HEK293 (cell line): ENCODE measurements around the gene UBE2G2.

Experiments used
- CTCF ChIA-PET: fragments of 350-600 bp; formaldehyde crosslinking; extraction: SDS; loops from one replicate; lab custom pipeline; 2021; ENCODE audit warnings: antibody characterized with exemption; lab: Yijun Ruan, JAX
- POLR2A ChIA-PET: fragments of 300-600 bp; formaldehyde crosslinking; extraction: SDS; loops from one replicate; lab custom pipeline; 2020; ENCODE audit warnings: antibody characterized with exemption, inconsistent platforms; lab: Yijun Ruan, JAX
- H3K27ac ChIP-seq: fragments of 200-500 bp; sonication (Bioruptor generic); 2 replicates; pipeline ENCODE4 v1.5.1; 2014; ENCODE audit warnings: low read depth, low read length, control low read depth, inconsistent platforms; ENCODE audit errors: extremely low read depth
- H3K36me3 ChIP-seq, 2 experiments: fragments of 200-500 bp in 1 of 2; sonication (Bioruptor generic) in 1 of 2; 1 replicate in 1 of 2; 2 replicates in 1 of 2; pipeline ENCODE4 v1.5.1; 2014 to 2017; ENCODE audit warnings: inconsistent platforms in 2 of 2, low read length in 2 of 2; ENCODE audit not compliant: control insufficient read depth in 2 of 2, insufficient read depth in 1 of 2
- H3K4me1 ChIP-seq: fragments of 200-500 bp; sonication (Bioruptor generic); 2 replicates; pipeline ENCODE4 v1.5.1; 2014; ENCODE audit warnings: mild to moderate bottlenecking, low read length, inconsistent platforms; ENCODE audit not compliant: control insufficient read depth, insufficient read depth
- H3K4me3 ChIP-seq: 2 replicates; pipeline ENCODE4 v1.5.1; 2011; ENCODE audit warnings: low read depth, mild to moderate bottlenecking, control low read depth, low read length, moderate library complexity
- H3K9me3 ChIP-seq: fragments of 200-500 bp; sonication (Bioruptor generic); 2 replicates; pipeline ENCODE4 v1.5.1; 2014; ENCODE audit warnings: low read depth, low read length, inconsistent platforms; ENCODE audit not compliant: control insufficient read depth, insufficient read depth
- BCL11A ChIP-seq: fragments of 450-650 bp; formaldehyde crosslinking; IDR thresholded peaks from 2 replicates; pipeline ENCODE4 v1.5.1; 2016; ENCODE audit warnings: low read depth, missing biosample characterization, missing genetic modification characterization
- IKZF3 ChIP-seq: fragments of 450-650 bp; IDR thresholded peaks from 2 replicates; pipeline ENCODE4 v1.5.0; 2018; ENCODE audit warnings: missing biosample characterization, mild to moderate bottlenecking, missing genetic modification characterization, moderate library complexity
- ZBTB17 ChIP-seq: fragments of 450-650 bp; formaldehyde crosslinking; IDR thresholded peaks from 2 replicates; pipeline ENCODE4 v1.5.1; 2016; ENCODE audit warnings: missing biosample characterization, missing genetic modification characterization
- ZBTB20 ChIP-seq: fragments of 450-650 bp; formaldehyde crosslinking; IDR thresholded peaks from 2 replicates; pipeline ENCODE4 v1.5.1; 2016; ENCODE audit warnings: missing biosample characterization, missing genetic modification characterization
- ZFP69B ChIP-seq: fragments of 450-650 bp; formaldehyde crosslinking; IDR thresholded peaks from 2 replicates; pipeline ENCODE4 v1.5.1; 2016; ENCODE audit warnings: missing biosample characterization, missing genetic modification characterization
- ZNF133 ChIP-seq: fragments of 450-650 bp; formaldehyde crosslinking; IDR thresholded peaks from 2 replicates; pipeline ENCODE4 v1.5.1; 2016; ENCODE audit warnings: missing biosample characterization, missing genetic modification characterization
- ZNF157 ChIP-seq: fragments of 450-650 bp; formaldehyde crosslinking; IDR thresholded peaks from 2 replicates; pipeline ENCODE4 v1.5.1; 2016; ENCODE audit warnings: missing biosample characterization, missing genetic modification characterization
- ZNF16 ChIP-seq: fragments of 450-650 bp; formaldehyde crosslinking; IDR thresholded peaks from 2 replicates; pipeline ENCODE4 v1.5.1; 2016; ENCODE audit warnings: low read depth, missing biosample characterization, missing genetic modification characterization
- ZNF184 ChIP-seq: fragments of 450-650 bp; IDR thresholded peaks from 2 replicates; pipeline ENCODE4 v1.5.1; 2018; ENCODE audit warnings: missing biosample characterization, mild to moderate bottlenecking, missing genetic modification characterization
- ZNF19 ChIP-seq: fragments of 450-650 bp; formaldehyde crosslinking; IDR thresholded peaks from 2 replicates; pipeline ENCODE4; 2016; ENCODE audit warnings: missing biosample characterization, missing genetic modification characterization, low read depth
- ZNF214 ChIP-seq: fragments of 450-650 bp; formaldehyde crosslinking; IDR thresholded peaks from 2 replicates; pipeline ENCODE4 v1.5.1; 2017; ENCODE audit warnings: missing biosample characterization, mild to moderate bottlenecking, missing genetic modification characterization, borderline replicate concordance
- ZNF501 ChIP-seq: fragments of 450-650 bp; formaldehyde crosslinking; IDR thresholded peaks from 2 replicates; pipeline ENCODE4 v1.5.1; 2016; ENCODE audit warnings: missing biosample characterization, missing genetic modification characterization
- ZNF660 ChIP-seq: fragments of 450-650 bp; IDR thresholded peaks from 2 replicates; pipeline ENCODE4 v1.5.1; 2018; ENCODE audit warnings: missing biosample characterization, mild to moderate bottlenecking, missing genetic modification characterization
- ZNF664 ChIP-seq: fragments of 450-650 bp; formaldehyde crosslinking; IDR thresholded peaks from 2 replicates; pipeline ENCODE4 v1.5.1; 2016; ENCODE audit warnings: missing biosample characterization, missing genetic modification characterization
- ZNF707 ChIP-seq: fragments of 450-650 bp; formaldehyde crosslinking; IDR thresholded peaks from 2 replicates; pipeline ENCODE4 v1.5.1; 2016; ENCODE audit warnings: missing biosample characterization, missing genetic modification characterization
- ZNF76 ChIP-seq: fragments of 450-650 bp; formaldehyde crosslinking; IDR thresholded peaks from 2 replicates; pipeline ENCODE4; 2016; ENCODE audit warnings: low read depth, missing biosample characterization, missing genetic modification characterization, borderline replicate concordance
- ZNF791 ChIP-seq: fragments of 450-650 bp; formaldehyde crosslinking; IDR thresholded peaks from 2 replicates; pipeline ENCODE4 v1.5.1; 2016; ENCODE audit warnings: missing biosample characterization, missing genetic modification characterization
- ZSCAN16 ChIP-seq: fragments of 450-650 bp; formaldehyde crosslinking; IDR thresholded peaks from 2 replicates; pipeline ENCODE4 v1.5.1; 2016; ENCODE audit warnings: missing biosample characterization, missing genetic modification characterization
- TF ChIP-seq, protein P1 (sequence below): fragments of 450-650 bp; formaldehyde crosslinking; IDR thresholded peaks from 2 replicates; pipeline ENCODE4 v1.5.1; 2016; ENCODE audit warnings: missing biosample characterization, missing genetic modification characterization
- TF ChIP-seq, protein P2 (sequence below): fragments of 450-650 bp; formaldehyde crosslinking; optimal IDR thresholded peaks from 2 replicates; pipeline ENCODE3; 2016; ENCODE audit warnings: missing biosample characterization, mild to moderate bottlenecking, missing genetic modification characterization
- TF ChIP-seq, protein P3 (sequence below): fragments of 450-650 bp; formaldehyde crosslinking; IDR thresholded peaks from 2 replicates; pipeline ENCODE4 v1.5.1; 2016; ENCODE audit warnings: missing biosample characterization, missing genetic modification characterization
- TF ChIP-seq, protein P4 (sequence below): fragments of 450-650 bp; formaldehyde crosslinking; IDR thresholded peaks from 2 replicates; pipeline ENCODE4 v1.5.1; 2016; ENCODE audit warnings: missing biosample characterization, missing genetic modification characterization
- TF ChIP-seq, protein P5 (sequence below): fragments of 450-650 bp; formaldehyde crosslinking; IDR thresholded peaks from 2 replicates; pipeline ENCODE4 v1.5.1; 2016; ENCODE audit warnings: missing biosample characterization, missing genetic modification characterization

UBE2G2 gene

DNA sequence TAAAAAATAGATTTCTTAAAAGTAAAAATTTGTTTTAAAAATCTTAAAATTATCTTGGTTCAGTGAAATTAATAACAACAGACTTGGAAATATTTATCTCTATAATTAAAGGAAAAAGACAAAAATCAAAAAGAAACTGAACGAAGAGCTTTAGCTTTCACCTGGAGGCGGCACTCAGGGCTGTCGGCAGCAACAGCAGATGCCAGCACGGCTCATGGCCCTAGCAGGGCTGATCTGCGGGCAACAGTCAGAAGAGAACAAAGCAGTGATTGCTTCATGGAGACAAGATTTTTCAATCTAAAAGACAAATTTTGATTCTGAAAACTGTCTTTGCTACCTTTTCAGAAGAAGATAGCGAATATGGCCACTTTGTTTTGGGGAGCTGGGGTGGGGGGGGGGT, 22.6 kb downstream of the UBE2G2 start (continued):
- no peak for TF ChIP-seq ZNF660 (tag by site-specific recombination)
- TF ChIP-seq ZFP69B, result no peak
- TF ChIP-seq ZNF664 (tag by site-specific recombination), result no peak
- TF ChIP-seq, protein P1, sequence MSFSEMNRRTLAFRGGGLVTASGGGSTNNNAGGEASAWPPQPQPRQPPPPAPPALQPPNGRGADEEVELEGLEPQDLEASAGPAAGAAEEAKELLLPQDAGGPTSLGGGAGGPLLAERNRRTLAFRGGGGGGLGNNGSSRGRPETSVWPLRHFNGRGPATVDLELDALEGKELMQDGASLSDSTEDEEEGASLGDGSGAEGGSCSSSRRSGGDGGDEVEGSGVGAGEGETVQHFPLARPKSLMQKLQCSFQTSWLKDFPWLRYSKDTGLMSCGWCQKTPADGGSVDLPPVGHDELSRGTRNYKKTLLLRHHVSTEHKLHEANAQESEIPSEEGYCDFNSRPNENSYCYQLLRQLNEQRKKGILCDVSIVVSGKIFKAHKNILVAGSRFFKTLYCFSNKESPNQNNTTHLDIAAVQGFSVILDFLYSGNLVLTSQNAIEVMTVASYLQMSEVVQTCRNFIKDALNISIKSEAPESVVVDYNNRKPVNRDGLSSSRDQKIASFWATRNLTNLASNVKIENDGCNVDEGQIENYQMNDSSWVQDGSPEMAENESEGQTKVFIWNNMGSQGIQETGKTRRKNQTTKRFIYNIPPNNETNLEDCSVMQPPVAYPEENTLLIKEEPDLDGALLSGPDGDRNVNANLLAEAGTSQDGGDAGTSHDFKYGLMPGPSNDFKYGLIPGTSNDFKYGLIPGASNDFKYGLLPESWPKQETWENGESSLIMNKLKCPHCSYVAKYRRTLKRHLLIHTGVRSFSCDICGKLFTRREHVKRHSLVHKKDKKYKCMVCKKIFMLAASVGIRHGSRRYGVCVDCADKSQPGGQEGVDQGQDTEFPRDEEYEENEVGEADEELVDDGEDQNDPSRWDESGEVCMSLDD (tag by site-specific recombination), result no peak
- TF ChIP-seq ZNF214, result no peak
- no peak for TF ChIP-seq ZNF791 (tag by site-specific recombination)
- TF ChIP-seq ZNF707, result no peak
- TF ChIP-seq ZNF133 (tag by site-specific recombination), result no peak
- no peak for TF ChIP-seq IKZF3 (tag by site-specific recombination)
- TF ChIP-seq, protein P2, sequence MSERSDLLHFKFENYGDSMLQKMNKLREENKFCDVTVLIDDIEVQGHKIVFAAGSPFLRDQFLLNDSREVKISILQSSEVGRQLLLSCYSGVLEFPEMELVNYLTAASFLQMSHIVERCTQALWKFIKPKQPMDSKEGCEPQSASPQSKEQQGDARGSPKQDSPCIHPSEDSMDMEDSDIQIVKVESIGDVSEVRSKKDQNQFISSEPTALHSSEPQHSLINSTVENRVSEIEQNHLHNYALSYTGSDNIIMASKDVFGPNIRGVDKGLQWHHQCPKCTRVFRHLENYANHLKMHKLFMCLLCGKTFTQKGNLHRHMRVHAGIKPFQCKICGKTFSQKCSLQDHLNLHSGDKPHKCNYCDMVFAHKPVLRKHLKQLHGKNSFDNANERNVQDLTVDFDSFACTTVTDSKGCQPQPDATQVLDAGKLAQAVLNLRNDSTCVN (tag by site-specific recombination), result no peak
- no peak for TF ChIP-seq ZNF501 (tag by site-specific recombination)
- TF ChIP-seq, all 188 proteins: peak for 0

DNA sequence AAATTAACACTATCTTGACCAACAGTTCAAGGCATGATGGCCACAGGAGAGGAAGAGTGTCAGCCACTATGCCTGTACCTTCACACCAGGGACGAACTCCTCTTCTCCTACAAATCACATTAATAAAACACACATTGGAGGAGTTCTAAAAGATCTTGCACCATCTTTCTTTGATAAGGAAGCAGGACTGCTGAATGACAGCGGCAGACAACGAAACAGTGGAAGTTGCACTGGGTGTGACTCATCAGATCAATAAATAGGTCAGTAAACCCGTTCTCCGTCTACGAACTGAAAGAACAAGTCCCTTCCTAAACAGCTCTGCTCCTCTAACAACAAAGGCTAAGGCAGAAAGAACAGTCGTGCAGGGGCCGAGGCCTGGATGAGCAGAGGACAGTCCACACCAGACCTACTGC, 23.1 kb downstream of the UBE2G2 start:
- no peak overlapping the region for H3K27ac ChIP-seq
- TF ChIP-seq, protein P3, sequence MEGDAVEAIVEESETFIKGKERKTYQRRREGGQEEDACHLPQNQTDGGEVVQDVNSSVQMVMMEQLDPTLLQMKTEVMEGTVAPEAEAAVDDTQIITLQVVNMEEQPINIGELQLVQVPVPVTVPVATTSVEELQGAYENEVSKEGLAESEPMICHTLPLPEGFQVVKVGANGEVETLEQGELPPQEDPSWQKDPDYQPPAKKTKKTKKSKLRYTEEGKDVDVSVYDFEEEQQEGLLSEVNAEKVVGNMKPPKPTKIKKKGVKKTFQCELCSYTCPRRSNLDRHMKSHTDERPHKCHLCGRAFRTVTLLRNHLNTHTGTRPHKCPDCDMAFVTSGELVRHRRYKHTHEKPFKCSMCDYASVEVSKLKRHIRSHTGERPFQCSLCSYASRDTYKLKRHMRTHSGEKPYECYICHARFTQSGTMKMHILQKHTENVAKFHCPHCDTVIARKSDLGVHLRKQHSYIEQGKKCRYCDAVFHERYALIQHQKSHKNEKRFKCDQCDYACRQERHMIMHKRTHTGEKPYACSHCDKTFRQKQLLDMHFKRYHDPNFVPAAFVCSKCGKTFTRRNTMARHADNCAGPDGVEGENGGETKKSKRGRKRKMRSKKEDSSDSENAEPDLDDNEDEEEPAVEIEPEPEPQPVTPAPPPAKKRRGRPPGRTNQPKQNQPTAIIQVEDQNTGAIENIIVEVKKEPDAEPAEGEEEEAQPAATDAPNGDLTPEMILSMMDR (tag by site-specific recombination), result no peak
- TF ChIP-seq ZNF184 (no peak), ZNF16 (tag by site-specific recombination) (no peak), ZNF19 (no peak), ZNF76 (tag by site-specific recombination) (no peak), ZBTB20 (tag by site-specific recombination) (no peak), ZBTB17 (no peak), ZNF157 (tag by site-specific recombination) (no peak), BCL11A (tag by site-specific recombination) (no peak), ZSCAN16 (tag by site-specific recombination) (no peak)
- TF ChIP-seq, protein P2 (tag by site-specific recombination), result no peak
- TF ChIP-seq, protein P4, sequence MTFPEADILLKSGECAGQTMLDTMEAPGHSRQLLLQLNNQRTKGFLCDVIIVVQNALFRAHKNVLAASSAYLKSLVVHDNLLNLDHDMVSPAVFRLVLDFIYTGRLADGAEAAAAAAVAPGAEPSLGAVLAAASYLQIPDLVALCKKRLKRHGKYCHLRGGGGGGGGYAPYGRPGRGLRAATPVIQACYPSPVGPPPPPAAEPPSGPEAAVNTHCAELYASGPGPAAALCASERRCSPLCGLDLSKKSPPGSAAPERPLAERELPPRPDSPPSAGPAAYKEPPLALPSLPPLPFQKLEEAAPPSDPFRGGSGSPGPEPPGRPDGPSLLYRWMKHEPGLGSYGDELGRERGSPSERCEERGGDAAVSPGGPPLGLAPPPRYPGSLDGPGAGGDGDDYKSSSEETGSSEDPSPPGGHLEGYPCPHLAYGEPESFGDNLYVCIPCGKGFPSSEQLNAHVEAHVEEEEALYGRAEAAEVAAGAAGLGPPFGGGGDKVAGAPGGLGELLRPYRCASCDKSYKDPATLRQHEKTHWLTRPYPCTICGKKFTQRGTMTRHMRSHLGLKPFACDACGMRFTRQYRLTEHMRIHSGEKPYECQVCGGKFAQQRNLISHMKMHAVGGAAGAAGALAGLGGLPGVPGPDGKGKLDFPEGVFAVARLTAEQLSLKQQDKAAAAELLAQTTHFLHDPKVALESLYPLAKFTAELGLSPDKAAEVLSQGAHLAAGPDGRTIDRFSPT (tag by site-specific recombination), result no peak
- TF ChIP-seq, protein P5, sequence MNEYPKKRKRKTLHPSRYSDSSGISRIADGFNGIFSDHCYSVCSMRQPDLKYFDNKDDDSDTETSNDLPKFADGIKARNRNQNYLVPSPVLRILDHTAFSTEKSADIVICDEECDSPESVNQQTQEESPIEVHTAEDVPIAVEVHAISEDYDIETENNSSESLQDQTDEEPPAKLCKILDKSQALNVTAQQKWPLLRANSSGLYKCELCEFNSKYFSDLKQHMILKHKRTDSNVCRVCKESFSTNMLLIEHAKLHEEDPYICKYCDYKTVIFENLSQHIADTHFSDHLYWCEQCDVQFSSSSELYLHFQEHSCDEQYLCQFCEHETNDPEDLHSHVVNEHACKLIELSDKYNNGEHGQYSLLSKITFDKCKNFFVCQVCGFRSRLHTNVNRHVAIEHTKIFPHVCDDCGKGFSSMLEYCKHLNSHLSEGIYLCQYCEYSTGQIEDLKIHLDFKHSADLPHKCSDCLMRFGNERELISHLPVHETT (tag by site-specific recombination), result no peak
- H3K4me3 ChIP-seq, result no peak overlapping the region
- ChIA-PET CTCF (interaction anchor here (1.6 kb wide), 1 partner anchor 15 kb away, joined by 6 read pairs; no protein-coding TSS in a partner anchor), POLR2A (interaction anchor here (1.2 kb wide), 1 partner anchor 23 kb away, joined by 4 read pairs; the partner anchor contains the start of gene UBE2G2)
- H3K9me3 ChIP-seq, result no peaks in the 10 kb centered on the region
- H3K36me3 ChIP-seq, result peaks cover 28 to 60% of the 10 kb centered on the region in 2 experiments
- no peaks in the 10 kb centered on the region for H3K4me1 ChIP-seq
